Testis (tissue), 2 donors: ENCODE results near the gene SPX.

Experiments
- CTCF ChIP-seq, 3 experiments: fragments of 450-650 bp in 2 of 3; fragments of 200-600 bp in 1 of 3; sonication (generic) in 1 of 3; IDR thresholded peaks; one replicate each; pipeline ENCODE4 v1.5.1; 2016 to 2019; ENCODE audit warnings: antibody characterized with exemption in 3 of 3, mild to moderate bottlenecking in 2 of 3, moderate library complexity in 1 of 3
- POLR2A ChIP-seq: fragments of 450-650 bp; IDR thresholded peaks from one replicate; pipeline ENCODE4 v1.6.1; 2017; ENCODE audit warnings: antibody characterized with exemption, mild to moderate bottlenecking, moderate library complexity

DNA sequence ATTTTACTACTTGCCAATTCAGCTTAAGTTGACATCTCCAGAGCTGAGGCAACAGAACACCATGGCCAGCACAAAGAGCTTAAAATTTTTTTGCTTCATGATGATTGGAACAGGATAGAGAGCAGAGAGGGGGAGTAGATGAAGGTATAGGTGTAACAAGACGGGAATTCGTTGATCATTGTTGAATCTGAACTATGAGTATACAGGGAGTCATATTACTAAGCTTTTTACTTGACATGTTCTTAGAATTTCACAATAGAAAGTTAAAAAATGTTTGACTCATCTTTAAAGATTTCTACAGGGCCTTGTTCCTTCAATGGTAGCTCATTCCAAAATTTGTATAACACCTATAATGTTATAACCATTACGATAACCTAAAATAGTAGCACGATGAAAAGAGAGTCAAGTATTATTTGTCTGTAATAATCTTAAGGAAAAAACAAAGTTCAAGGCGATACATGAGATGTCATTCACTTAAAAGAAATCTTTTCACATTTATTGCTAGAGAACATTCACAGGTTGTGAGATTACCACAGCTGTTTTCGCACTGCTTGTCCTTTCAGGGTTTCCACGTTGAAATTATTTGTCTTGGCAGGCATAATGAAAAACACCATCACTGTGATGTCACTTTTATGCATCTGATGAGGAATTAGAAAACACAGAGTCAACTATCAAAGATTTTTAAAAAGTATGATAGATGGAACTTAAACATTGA is 33.9 kb downstream of the SPX start:
- no peak for TF ChIP-seq CTCF (IDR thresholded peaks at IDR 0.05)
- no peak for TF ChIP-seq POLR2A
